ENCODE measurements around the gene AKAP8L.

Gene AKAP8L

DNA sequence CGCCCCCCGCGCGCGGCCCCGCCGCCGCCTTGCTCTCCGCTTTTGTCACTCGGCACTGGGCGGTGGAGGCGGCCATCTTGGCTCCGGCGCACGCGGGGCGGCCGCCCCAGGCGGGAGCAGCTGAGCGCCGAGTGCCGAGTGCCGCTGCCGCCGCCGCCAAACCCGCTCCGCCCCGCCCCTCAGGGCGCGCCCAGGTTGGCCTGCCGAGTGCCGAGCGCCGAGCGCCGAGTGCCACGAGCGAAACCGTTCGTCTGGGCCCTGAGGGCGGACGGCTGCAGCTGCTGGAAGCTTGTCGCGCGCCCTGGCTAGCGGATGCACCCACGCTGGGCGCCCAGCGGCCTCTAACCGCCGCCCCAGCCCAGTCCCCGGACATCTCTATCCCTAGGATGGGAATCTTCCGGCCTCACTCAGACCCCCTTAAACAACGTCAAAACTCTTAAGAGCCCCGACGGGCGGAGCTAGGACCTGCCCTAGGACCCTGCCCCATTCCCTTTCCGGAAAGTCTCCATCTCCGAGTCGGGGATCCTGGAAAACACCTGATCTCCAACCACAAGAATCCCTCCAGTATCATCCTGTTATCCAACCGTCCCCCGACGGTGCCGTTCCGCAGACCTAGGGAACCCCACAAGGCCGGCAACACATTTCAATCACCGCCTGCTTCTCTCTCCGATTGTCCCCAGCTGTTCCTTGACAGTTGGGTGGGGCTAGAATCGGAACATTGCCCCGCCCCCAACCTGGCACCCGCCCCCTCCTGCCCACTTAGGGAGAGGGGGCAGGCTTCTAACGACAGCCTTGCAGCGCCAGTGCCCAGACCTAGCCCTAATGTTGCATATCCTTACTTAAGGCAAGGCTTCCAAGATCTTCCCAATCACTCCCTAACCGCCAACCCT, 14.1 kb upstream of the AKAP8L start:
- DNase-seq (ENCODE audit: extremely low read depth in 1 of 2, low read depth in 1 of 2) = peak; percentile 73 to 88

DNA sequence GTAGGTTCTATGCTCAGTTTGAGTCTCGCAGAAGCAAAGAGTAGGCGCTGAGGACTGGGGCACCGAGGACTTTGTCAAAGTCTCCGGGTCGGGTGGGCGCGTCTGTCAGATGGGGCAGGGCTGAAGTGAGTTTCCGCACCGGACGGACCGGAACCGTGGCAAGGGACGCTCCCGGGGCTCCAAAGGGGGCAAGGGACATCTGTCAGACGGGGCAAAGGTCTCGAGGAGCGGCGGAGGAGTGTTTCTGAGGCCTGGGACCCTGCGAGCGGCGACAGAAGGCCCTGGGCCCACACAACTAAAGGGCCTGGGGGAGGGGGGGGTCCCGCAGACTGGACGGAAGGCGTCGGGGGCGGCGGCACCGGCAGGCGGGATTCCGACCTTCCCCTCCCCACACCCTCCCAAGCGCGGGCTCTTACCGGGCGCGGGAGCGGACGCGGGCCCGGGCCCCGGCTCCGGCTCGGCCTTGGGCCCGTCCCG, 13.3 kb upstream of the AKAP8L start:
- DNase-seq (ENCODE audit: extremely low read depth in 1 of 2, low read depth in 1 of 2) = no peak

DNA sequence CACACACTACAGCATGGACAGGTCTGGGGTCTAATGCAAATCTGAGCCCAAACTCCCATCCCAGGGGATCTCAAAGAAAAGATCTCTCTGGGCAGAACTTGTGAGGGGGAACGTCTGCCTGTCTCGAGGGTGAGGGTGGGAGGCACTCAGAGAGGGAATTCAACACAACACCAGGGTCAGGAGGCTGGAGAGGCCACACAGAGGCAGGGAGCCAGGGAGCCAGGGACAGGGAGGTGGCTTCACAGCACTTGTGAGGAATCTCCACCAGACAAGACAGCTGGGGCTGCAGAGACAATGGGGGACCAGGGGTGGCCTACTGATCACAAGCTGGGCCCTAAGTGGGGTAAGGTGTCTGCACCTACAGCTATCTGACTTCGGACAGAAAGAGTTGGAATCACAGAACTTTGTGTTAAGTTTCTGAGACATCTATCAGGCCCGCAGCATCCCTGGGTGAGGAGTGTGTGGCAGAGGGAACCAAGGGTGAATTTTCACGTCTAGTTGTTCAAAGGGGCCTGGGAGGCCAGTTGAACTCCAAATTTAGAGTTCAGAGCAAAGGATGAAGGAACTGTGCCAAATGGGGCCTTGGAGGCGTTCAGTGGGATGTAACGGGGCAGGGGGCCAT, 12.7 kb upstream of the AKAP8L start:
- no peak for DNase-seq (ENCODE audit: extremely low read depth in 1 of 2, low read depth in 1 of 2)

DNA sequence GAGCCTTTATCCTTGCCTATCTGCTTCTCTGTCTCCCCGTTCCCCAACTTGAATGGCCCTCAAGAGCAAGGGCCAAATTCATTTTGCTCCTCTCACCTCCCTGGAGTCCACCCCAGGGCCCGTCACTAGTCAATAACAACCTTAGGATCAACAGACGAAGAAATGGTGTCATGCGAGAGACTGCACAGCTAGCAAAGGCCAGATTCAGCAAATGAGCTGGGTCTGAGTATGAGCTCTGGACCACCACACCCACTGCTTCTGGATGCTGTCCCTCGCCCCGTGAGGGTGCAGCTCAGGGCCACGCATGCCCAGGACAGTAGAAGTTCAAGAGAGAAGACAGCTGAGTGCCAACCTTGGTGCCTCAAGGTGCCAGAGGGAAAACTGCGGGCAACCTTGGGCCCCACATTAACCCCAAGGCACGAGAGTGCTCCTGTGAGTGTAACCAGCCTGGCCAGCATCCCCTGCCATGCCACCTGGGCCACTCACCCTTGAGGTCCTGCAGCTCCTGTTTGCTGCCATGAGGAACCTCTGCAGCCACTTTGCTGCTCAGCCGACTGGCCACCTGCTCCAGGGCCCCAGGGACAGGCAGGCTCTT, 11.8 kb upstream of the AKAP8L start:
- DNase-seq (ENCODE audit: extremely low read depth in 1 of 2, low read depth in 1 of 2) = no peak

DNA sequence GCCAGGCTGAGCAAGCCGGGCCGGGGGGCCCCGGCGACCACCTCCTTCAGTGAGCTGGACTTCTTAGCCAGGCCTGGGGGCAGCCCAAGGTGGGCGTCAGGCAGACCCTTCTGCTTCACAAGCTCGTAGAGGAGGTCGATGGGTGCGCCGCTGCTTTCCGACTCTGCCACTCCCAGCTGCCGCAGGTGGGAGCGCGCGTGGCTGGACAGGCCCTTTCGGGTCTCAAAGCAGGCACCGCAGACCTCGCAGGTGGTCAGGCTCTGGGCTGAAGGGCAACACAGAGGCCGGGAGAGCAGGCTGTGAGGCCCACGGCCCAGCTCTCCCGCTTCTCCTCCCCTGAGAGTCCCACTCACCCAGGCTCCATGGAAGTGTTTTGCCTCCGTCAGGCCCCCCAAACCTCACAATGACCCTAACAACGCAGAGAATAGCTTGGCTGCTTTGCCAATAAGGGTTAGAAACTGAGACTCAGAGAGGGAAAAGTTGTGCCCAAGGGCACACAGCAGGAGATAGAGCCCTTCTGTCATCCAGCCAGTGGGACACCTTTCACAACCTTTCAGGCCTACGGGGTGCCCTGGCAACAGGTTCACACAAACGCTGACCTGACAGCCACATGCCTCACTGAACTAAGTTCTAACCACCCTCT, 11.2 kb upstream of the AKAP8L start:
- no peak for DNase-seq (ENCODE audit: extremely low read depth in 1 of 2, low read depth in 1 of 2)

DNA sequence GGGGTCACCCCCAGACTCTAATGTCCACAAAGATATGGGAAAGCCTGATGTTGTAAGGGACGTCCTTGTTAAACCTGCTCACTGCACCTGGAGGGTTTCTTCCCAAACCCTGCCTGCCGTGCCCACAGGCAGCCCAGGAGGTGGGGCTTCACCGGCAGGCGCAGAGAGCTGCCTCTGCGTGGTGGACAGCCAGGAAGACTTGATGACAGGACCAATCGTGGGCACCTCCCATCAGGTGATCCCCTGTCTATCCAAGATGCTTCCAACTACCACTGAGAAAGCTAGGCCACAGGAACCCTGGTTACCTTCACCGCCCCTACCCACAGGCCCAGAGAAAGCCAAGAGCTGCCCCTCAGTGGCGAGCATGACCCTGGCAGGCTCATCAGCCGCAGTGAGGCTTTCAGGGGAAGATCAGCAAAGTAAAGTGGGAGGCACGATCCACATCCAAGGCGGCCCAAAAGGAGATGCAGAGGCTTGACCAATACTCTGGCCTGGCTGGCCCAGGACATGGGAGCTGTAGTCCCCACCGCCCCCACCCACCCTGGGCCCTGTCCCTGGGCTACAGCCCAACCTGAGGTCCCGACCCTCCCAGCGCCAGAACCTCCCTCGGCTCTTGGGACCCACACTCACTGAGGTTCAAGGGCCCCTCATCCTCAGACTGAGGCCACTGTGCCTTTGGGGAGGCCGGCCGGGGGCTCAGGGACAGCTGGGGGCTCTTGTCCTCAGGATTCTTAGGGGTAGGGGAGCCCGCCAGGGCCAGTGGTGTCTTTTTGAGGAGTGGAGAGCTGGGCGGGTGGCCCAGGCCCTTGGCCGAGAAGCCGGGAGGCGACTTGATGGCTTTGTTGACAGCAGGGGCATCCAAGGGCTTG, 10.4 kb upstream of the AKAP8L start:
- no peak for DNase-seq (ENCODE audit: extremely low read depth in 1 of 2, low read depth in 1 of 2)

DNA sequence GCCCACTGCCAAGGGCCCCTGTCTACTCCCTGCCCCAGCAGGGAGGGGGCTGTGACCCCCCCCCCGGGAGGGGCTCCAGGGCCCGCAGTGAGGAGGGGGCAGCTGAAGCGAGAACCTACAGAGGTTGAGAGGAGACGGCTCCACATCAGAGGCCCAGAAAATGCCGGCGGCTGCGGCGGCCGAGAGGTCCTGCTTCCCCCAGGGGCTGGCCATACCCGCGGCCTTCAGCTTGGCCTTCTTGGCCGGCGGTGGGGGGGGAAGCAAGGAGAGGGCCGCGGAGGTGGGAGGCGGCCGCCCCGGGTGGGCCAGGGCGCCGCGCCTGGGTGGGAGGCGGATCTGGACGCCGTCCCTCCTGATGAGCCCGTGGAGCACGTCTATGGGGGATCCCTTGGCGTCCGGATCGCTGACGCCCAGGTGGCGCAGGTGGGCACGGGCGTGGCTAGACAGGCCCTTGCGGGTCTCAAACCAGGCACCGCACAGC, 9.2 kb upstream of the AKAP8L start:
- no peak for DNase-seq (ENCODE audit: extremely low read depth in 1 of 2, low read depth in 1 of 2)

DNA sequence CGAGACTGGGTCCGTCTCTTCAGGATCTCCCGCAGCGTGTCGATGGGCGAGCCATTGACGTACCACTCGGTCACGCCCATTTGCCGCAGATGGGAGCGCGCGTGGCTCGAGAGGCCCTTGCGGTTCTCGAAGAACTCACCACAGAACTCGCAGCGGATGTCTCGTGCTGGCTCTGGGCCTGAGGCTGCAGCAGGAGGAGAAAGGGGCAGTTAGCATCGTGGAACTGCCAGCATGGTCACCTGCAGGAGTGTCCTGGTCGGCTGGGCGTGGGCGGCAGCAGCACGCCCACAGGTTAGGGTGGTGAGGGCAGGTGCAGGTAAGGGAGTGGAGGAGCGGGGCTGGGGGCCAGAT, 8.5 kb upstream of the AKAP8L start:
- DNase-seq (ENCODE audit: extremely low read depth in 1 of 2, low read depth in 1 of 2) = no peak

DNA sequence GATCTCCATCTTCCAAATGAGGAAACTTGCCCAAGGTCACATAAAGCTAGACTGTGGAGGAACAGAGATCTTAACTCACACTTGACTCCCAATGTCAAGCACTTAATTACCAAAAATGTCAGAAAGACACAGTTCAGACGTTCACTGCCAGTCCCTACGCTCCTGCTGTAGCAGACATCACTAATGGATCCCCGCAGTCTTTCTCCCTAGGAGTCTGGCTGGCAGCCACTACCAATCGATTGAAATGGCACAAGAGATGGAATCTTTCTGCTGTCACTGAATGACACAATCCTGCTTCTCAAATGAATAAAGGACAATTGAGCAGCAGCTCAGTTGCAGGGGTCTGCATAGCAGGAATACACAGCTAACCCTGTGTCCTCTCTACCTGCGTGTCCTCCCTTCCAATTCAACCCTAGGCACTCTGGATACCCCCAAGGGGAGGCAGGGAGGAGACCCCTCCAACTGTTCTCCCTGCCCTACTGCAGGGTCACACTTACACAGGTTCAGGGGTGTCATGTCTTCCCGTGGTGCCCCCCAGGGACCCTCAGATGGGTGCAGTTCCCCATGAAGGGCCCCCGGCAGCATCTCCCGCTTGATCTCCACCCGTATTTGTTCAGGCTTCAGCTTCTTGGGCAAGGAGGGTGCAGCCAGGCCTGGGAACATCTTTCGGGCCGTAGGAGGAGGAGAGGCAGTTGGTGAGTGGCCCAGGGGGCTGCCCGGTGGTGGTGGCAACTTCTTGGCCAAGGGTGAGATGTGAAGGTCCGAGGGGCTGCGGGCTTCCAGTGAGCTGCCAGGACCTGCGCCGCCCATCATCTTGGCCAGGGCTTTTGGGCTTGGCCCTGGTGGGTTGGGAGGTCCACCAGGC, 7.9 kb upstream of the AKAP8L start:
- no peak for DNase-seq (ENCODE audit: extremely low read depth in 1 of 2, low read depth in 1 of 2)

DNA sequence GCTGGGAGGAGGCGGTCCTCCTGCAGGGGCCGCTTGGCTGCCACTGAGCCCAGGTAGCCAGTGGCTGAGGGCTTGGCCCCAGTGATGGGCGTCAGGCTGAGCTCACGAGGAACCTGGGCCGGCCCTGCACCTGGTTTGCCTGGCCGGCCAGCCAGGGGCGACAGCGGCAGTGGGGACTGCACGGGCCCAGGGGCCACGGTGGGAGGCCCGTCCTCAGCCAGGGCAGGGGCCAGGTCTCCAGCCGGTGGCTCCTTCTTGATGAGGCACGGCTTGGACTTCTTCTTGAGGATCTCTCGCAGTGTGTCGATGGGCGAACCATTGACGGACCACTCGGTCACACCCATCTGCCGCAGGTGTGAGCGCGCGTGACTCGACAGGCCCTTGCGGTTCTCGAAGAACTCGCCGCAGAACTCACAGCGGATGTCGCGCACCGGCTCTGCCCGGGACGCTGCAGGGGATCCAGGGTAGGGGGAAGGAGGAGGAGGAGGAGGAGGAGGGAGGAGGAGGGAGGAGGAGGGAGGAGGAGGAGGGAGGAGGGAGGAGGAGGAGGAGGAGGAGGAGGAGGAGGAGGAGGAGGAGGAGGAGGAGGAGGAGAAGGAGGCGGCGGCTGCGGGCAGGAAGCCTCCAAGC, 6.6 kb upstream of the AKAP8L start:
- no peak for DNase-seq (ENCODE audit: extremely low read depth in 1 of 2, low read depth in 1 of 2)

DNA sequence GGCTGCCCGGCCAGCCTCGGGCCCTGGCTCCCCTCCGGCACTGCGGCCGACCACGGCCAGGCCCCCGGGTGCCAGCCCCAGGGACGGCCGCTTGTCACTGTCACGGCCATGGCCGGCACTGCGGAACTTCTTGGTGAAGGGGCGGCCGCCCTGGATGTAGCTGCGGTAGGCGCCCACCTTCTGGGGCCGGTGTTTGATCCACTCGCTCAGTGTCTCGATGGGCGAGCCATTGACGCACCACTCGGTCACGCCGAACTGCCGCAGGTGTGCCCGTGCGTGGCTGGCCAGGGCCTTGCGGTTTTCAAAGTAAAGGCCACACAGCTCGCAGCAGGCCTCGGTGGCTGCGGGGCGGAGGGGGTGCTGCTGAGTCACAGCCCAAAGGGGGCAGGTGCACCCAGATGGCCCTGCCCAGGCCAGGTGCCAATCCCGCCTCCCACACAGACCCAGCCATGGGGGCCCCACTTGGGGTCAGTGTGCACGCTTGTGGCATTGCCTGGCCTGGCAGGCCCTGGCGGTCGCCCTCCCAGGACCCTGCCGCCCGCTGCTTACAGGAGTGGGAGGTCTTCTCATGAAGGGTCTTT, 6.0 kb upstream of the AKAP8L start:
- DNase-seq (ENCODE audit: extremely low read depth in 1 of 2, low read depth in 1 of 2) = no peak

DNA sequence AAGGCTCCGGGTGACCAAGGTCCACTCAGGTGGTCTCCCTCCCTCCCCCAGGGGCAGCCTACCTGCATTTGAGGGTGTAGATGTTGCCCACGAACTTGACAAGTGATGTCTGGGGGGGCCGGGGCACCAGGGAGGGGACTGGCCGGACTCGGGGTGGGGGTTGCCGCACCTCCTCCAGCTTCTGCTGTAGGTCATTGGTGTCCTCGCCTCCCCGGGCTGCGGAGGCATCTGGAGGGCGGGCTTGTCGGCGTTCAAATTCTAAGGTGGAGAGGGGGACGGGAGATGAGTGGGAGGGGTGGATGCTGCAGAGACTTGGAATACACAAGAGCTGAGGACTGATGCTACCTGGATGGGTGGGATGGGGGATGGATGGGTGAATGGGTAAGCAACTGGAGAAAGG, 5.3 kb upstream of the AKAP8L start:
- DNase-seq (ENCODE audit: extremely low read depth in 1 of 2, low read depth in 1 of 2) = no peak

DNA sequence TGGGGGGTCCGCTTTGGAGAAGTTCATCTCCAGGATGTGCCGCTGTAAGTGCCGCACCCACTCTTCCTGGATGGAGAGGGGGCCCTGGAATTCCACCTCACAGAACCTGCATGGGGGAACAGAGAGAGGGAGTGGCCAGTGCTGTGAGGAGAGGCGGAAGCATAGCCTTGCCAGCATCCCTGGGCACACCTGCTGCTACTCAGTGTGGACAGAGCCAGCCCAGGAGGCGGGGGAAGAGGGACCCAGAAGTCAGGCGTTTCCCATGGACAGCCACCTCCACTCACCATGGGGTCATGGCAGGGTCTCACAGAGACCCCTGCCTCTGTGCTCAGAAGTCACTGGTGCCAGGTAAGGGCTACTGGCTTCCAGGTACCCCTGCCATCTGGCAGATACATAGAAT, 4.3 kb upstream of the AKAP8L start:
- no peak for DNase-seq (ENCODE audit: extremely low read depth in 1 of 2, low read depth in 1 of 2)

DNA sequence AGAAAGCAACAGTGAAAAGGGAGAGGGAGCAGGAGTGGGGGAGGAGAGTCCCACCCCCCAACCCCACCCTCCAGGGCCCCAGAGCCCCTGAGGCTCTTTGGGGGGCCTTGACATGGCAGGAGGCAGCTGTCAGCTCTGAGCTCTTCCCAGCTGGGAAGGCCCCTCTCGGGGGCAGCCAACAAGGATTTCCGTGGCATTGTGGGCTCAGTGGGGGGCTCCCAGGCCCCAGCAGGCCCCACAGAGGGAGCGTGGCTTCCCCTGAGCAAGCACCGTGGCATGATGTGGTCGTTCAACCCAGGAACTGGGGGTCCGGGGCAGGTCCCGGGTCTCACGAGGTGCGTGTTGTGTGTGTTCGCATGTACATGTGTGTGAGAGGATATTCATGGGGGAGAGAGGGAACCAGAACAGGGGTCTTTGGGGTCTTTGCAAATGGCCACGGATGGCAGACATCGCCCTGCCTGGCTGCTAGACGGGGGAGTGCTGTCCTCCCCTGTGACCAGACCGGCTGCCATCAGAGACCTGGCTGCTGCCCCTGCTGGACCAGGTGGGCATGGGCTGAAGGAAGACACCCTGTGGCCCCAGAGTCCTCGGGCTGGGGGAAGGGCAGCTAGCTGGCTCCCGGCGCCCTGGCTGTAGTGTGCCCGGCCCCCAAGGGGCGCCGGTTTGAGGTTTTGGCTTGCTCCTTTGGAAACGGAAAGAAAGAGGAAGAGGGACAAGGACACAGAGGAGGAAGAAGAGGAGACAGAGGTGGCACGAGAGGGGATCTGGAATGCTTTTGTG, 3.7 kb upstream of the AKAP8L start:
- no peak for DNase-seq (ENCODE audit: extremely low read depth in 1 of 2, low read depth in 1 of 2)

DNA sequence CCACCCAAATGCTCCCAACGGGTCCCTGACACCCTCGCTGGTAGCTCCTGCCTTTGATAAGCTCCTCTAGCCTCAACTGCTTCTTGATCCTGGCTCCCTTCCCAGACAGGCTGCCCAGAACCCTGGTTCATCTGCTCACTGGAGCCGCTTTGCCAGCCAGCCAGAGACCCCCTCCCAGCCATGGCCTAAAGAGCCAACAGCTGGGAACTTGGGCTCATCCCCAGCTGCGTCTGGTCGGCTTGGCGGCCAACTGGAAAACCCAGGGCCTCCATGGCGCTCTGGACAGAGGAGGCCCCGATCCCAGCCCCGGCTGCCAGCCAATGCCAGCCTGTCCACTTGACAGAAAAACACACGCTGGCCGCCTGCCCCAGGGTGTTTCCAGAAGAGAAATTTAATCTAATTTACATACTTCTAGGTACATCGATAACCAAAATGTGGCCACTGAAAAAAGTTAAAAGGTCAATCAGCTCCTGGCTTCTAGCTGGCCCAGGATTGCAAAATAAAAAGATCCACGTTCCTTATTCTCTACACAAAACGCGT, 3.0 kb upstream of the AKAP8L start:
- DNase-seq (ENCODE audit: extremely low read depth in 1 of 2, low read depth in 1 of 2) = no peak

DNA sequence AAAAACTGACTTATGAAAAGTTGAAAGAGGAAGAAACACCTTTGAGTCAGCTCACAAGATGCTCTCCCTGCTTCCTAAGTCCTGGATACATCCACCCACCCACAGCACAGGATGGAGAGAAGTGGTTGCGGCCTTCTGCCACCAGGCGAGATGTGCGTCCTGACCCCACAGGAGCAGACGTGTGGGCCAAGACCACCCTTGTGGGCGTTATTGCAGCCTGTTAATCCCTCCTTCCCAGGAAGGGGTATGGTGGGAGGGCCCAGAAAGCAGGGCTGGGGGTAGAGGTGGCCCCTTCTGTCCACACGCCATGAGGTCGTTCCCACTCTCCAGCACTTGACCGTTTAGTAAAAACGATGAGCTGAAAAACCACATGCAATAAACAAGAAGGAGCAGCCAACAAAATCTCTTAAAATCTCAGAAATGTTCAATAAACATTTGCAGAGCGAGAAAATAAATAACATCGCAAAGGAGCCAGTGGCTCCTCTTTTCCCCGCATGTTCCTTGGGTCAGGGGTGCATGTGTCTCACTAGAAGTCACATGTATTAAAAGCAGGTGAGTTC, 2.4 kb upstream of the AKAP8L start:
- DNase-seq (ENCODE audit: extremely low read depth in 1 of 2, low read depth in 1 of 2) = no peak

DNA sequence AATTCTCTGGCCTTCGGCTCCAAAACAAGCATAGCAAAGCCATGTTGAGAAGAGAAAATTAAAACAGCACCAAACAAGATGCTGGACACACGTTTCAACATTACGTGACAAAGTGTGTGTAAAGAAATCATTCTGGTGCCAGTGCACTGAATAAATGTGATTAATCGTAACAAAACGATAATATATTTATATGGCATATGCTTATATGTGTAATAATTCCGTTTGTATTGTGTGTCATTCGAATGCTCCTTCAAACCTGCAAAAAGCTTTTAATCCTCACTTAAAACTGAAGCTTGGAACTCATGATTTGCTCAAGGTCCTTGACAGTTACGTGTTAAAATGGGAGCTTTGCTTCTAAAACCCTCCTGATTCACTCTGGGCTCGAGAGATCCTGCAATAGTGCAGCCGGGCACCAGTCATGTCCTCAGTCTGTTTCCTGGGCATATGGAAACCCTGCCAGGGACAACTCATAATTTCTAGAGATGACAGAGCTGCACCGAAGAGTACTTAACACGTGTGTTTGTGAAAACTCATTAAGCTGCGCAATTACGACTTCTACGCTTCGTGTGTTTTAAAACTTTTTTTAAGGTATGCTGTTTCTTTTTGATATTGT, 731 bp upstream of the AKAP8L start:
- no peak for DNase-seq (ENCODE audit: extremely low read depth in 1 of 2, low read depth in 1 of 2)

All from activated CD8-positive, alpha-beta memory T cell treated with anti-CD3 and anti-CD28 coated beads for 1 hour (primary cell).